Astrocyte of the spinal cord (primary cell): ENCODE results near the gene MBNL2.

Experiments
- DNase-seq: peaks from one replicate; pipeline ENCODE4 v3.0.0; 2011; ENCODE audit warnings: low read depth, low spot score
- H3K4me3 ChIP-seq: 2 replicates; pipeline ENCODE4 v1.5.1; 2011; ENCODE audit warnings: low read depth, mild to moderate bottlenecking, low read length, moderate library complexity
- CTCF ChIP-seq: IDR thresholded peaks from 2 replicates; pipeline ENCODE4 v1.5.1; 2012; ENCODE audit warnings: low read depth, mild to moderate bottlenecking, low read length, inconsistent platforms
- in situ Hi-C: cut with HindIII; loops from 2 replicates; pipeline ENCODE4 v1.10.0; 2017; ENCODE audit warnings: low sequenced_read_pairs

MBNL2 gene

GRCh38 chr13:97194479-97194878 is 27.7 kb upstream of the MBNL2 start:
- H3K4me3 ChIP-seq = no peak overlapping the region
- DNase-seq = peak; percentile 39
- no peak for TF ChIP-seq CTCF
- in situ Hi-C loops = no loop called here

GRCh38 chr13:97196340-97196739 is 25.8 kb upstream of the MBNL2 start:
- in situ Hi-C loops = no loop called here
- no peak for TF ChIP-seq CTCF
- no peak for DNase-seq
- no peak overlapping the region for H3K4me3 ChIP-seq

- in situ Hi-C loops = no loop called here
- no peak for TF ChIP-seq CTCF
- DNase-seq = no peak
- no peak overlapping the region for H3K4me3 ChIP-seq
These were observed 23.4 kb upstream of the MBNL2 start for GRCh38 chr13:97198753-97199152.

- DNase-seq = no peak
- TF ChIP-seq CTCF = no peak
- no peak overlapping the region for H3K4me3 ChIP-seq
- in situ Hi-C loops = no loop called here
These were observed 22.7 kb upstream of the MBNL2 start for GRCh38 chr13:97199451-97199850.

GRCh38 chr13:97200081-97200942 is 21.8 kb upstream of the MBNL2 start:
- no peak for DNase-seq
- no peak for TF ChIP-seq CTCF
- in situ Hi-C loops = loop anchor here (25.0 kb wide), 1 partner anchor 88 kb away; no protein-coding TSS in a partner anchor
- no peak overlapping the region for H3K4me3 ChIP-seq

GRCh38 chr13:97202761-97203160 is 19.4 kb upstream of the MBNL2 start:
- no peak for TF ChIP-seq CTCF
- in situ Hi-C loops = loop anchor here (25.0 kb wide), 1 partner anchor 90 kb away; no protein-coding TSS in a partner anchor
- no peak for DNase-seq
- no peak overlapping the region for H3K4me3 ChIP-seq
